PFSK-1 (cell line): ENCODE data around the gene HGFAC.

Source experiments
- FOXP2 ChIP-seq: optimal IDR thresholded peaks from 2 replicates; pipeline ENCODE3; 2011; ENCODE audit warnings: borderline replicate concordance, control low read depth, inconsistent platforms; ENCODE audit not compliant: insufficient read depth; ENCODE audit errors: extremely low read length, extremely low read depth
- POLR2AphosphoS5 ChIP-seq: IDR thresholded peaks from 2 replicates; pipeline ENCODE4 v1.6.1; 2012; ENCODE audit warnings: low read depth, mild to moderate bottlenecking, control low read depth, low read length, moderate library complexity
- SIN3A ChIP-seq: IDR thresholded peaks from 2 replicates; pipeline ENCODE4 v1.6.1; 2012; ENCODE audit warnings: mild to moderate bottlenecking, low read length, moderate library complexity, borderline replicate concordance; ENCODE audit not compliant: insufficient read depth
- TAF1 ChIP-seq: IDR thresholded peaks from 2 replicates; pipeline ENCODE4 v1.6.1; 2012; ENCODE audit warnings: low read length, control low read depth, borderline replicate concordance; ENCODE audit not compliant: insufficient read depth
- TF ChIP-seq, protein P1 (sequence below), 2 experiments: IDR thresholded peaks; 2 replicates each; pipeline versions ENCODE4 v1.6.1 to v1.8.0; 2011 to 2012; ENCODE audit warnings: low read depth in 2 of 2, low read length in 2 of 2, control low read depth in 1 of 2, inconsistent platforms in 1 of 2, mild to moderate bottlenecking in 1 of 2, moderate library complexity in 1 of 2; ENCODE audit not compliant: insufficient read depth in 1 of 2

Gene HGFAC

DNA sequence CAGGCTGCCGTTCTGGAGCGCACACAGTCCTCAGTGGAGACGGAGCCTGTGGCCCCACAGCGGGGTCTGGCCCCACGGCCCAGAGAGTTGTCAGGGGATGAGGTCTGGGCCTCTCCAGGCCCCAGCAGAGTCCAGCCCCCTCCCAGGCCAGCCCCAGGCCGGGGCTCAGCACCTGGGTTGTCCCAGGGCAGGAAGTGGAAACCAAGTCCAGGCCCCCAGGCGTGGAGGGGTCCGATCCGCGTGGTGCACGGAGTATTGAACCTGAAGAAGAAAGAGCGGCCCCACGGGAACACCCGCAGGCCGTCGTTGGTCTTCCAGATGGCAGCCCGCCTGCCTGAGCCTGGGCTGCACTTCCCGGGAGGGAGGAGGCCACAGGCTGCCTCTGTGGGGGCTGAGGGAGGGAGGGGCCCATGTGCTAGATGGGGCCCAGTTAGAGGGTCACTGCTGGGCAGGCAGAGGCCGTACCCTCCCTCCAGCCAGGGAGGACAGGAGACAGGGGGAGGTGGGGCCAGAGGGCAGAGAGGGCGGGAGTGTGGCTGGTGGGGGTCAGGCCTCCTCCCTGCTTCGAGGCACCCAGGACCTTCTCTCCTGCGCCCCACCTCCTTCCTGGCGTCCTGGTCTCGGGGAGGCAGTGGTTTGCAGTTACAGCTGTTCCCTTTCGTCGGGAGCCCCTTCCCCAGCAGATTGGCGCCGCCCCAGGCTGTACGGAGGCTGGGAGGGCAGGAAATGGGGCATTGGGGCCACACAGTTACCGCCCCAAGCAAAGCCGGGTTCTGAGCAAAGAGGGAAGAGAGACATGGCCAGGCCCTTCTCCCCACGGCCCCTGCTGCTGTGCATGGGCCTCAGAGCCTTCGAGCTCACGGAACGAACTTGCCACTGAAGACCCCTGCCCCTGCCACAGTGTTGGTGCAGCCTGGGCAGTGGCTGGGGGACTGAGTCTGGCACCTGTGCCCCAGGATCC lies 8.1 kb downstream of the HGFAC start:
- TF ChIP-seq FOXP2 = no peak
- no peak for TF ChIP-seq POLR2AphosphoS5
- no peak for TF ChIP-seq SIN3A
- no peak for TF ChIP-seq TAF1
- TF ChIP-seq, protein P1, sequence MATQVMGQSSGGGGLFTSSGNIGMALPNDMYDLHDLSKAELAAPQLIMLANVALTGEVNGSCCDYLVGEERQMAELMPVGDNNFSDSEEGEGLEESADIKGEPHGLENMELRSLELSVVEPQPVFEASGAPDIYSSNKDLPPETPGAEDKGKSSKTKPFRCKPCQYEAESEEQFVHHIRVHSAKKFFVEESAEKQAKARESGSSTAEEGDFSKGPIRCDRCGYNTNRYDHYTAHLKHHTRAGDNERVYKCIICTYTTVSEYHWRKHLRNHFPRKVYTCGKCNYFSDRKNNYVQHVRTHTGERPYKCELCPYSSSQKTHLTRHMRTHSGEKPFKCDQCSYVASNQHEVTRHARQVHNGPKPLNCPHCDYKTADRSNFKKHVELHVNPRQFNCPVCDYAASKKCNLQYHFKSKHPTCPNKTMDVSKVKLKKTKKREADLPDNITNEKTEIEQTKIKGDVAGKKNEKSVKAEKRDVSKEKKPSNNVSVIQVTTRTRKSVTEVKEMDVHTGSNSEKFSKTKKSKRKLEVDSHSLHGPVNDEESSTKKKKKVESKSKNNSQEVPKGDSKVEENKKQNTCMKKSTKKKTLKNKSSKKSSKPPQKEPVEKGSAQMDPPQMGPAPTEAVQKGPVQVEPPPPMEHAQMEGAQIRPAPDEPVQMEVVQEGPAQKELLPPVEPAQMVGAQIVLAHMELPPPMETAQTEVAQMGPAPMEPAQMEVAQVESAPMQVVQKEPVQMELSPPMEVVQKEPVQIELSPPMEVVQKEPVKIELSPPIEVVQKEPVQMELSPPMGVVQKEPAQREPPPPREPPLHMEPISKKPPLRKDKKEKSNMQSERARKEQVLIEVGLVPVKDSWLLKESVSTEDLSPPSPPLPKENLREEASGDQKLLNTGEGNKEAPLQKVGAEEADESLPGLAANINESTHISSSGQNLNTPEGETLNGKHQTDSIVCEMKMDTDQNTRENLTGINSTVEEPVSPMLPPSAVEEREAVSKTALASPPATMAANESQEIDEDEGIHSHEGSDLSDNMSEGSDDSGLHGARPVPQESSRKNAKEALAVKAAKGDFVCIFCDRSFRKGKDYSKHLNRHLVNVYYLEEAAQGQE (IDR thresholded peaks at IDR 0.05; ENCODE audit: insufficient read depth in 1 of 2, low read depth in 2 of 2, low read length in 2 of 2) = no peak

DNA sequence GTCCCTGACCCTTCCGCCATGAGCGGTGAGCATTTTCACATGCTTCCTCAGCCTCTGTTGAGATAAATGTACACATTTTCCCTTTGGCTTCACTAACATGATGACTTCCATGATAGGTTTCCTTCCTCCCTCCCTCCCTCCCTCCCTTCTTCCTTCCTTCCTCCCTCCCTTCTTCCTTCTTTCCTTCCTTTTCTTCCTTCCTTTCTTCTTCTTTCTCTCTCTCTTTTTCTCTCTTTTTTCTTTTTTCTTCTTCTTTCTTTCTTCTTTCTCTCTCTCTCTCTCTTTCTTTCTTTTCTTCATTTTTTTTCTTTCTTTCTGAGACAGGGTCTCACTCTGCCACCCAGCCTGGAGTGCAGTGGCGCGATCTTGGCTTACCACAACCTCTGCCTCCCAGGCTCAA lies 8.9 kb downstream of the HGFAC start:
- TF ChIP-seq FOXP2 = no peak

DNA sequence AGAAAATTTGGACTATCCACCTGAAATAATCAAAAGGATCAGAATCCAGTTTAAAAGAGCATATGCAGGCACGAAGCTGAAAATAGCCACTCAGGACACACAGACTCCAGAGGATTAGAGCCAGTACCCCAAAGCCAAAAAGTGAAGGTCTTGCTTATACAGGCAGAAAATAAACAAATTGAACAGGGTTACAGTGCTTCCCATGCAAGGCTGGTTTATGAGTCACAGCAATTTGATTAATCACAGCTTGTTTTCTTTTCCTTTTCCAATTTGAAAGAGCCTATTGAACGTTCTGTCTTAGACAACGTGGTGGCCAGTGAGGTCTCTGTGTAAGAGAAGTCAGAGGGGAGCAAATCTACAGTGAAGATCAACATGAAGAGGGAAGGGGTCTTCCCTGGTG lies 10.2 kb downstream of the HGFAC start:
- TF ChIP-seq FOXP2 (no peak), SIN3A (no peak), POLR2AphosphoS5 (no peak), TAF1 (no peak)
- TF ChIP-seq, protein P1 (IDR thresholded peaks at IDR 0.05; ENCODE audit: insufficient read depth in 1 of 2, low read depth in 2 of 2, low read length in 2 of 2) = no peak

DNA sequence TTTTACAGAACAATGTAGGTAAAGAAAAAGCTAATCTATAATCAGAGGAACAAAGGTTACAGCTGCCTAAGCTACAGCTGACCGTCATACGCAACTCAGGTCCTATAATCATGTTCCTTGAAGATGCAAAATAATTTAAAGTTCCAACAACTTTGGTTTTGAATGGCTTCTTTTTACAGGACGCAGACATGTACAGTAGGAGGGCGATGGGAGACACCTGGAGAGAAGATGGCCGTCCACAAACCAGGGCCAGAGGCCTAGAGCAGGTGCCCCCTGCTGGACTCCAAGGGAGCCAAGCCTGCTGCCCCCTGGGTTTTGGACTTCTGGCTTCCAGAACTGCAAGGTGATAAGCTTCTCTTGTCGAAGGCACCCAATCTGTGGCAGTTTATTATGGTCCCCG lies 10.6 kb downstream of the HGFAC start:
- no peak for TF ChIP-seq FOXP2
- no peak for TF ChIP-seq POLR2AphosphoS5
- no peak for TF ChIP-seq SIN3A
- no peak for TF ChIP-seq TAF1
- TF ChIP-seq, protein P1 (IDR thresholded peaks at IDR 0.05; ENCODE audit: insufficient read depth in 1 of 2, low read depth in 2 of 2, low read length in 2 of 2) = no peak

DNA sequence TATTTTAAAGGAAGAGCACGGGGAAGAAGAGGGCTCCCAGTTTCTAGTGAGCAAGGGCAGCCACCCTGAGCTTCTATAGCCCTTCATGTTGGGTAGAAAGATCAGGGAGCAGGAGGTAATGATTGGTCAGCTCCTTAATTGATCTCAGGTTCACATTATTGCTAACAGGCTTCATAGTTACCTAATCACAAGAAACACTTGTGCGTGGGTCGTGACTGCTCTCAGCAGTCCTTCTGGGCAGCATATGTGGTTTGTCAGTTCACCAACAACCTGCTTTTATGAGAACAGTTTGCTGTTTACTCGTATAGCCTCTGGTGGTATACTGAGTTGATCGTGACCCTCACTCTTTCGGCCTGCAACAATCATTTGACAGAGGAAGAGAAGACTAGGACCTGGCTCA lies 16.6 kb downstream of the HGFAC start:
- TF ChIP-seq SIN3A = no peak
- no peak for TF ChIP-seq FOXP2
- no peak for TF ChIP-seq POLR2AphosphoS5
- TF ChIP-seq, protein P1 (IDR thresholded peaks at IDR 0.05; ENCODE audit: insufficient read depth in 1 of 2, low read depth in 2 of 2, low read length in 2 of 2) = no peak
